GM18868 (cell line): Measurements from ENCODE around the gene ADCK1.
"Not testable (repeated sequence)": the region's sequence is repeated elsewhere in the genome, so short reads cannot be mapped to it uniquely, and the experiment has no call there.

Experiments
- ATAC-seq: cut with Tn5 transposase; IDR thresholded peaks from one replicate; pipeline ENCODE4 v1.9.1; 2021; ENCODE audit warnings: mild to moderate bottlenecking, moderate library complexity; ENCODE audit not compliant: unreplicated experiment

ADCK1 gene, protein sequence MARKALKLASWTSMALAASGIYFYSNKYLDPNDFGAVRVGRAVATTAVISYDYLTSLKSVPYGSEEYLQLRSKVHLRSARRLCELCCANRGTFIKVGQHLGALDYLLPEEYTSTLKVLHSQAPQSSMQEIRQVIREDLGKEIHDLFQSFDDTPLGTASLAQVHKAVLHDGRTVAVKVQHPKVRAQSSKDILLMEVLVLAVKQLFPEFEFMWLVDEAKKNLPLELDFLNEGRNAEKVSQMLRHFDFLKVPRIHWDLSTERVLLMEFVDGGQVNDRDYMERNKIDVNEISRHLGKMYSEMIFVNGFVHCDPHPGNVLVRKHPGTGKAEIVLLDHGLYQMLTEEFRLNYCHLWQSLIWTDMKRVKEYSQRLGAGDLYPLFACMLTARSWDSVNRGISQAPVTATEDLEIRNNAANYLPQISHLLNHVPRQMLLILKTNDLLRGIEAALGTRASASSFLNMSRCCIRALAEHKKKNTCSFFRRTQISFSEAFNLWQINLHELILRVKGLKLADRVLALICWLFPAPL

DNA sequence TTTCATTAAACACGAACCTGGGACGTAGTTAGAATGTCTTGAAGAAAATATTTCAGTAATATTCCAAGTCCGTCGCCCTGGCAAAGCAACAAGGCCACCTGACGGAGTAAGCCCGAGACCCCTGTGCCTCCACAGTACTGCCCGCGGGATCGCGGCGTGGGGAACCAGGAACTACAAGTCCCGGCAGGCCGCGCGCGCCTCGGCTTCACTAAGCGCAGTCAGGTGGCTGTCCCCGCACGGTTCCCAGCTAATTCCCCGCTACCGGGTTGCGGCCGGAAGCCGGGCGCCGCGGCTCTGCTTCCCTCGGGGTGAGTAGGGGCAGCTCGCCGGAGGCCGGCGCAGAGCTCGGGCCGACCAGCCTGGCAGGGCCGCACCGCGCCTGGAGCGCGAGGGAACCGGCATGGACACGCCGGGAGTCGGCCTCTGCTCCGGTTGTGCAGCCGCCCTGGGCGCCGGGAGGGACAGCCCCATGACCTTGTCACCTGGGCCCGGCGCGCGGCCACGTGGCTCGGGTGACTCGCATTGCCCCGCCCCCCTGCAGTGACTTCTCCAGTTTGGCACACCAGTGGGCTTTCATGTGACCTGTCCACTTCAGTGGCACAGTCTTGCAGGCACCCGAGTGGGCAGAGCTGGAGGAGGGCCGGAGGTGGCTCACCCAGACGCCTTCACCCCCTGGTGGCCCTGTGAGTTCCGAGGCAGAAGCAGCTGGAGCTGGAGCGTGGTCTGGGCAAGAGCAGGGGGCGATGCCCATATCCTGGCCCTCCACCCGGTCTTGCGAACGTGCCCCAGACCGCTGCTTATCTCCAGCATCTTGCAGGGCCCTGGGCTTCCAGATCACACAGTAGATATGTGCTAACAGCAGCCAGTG is at the start of gene ADCK1:
Gene ADCK1 (plus strand): TSS at position 247 of the 868 bp plus-strand sequence. CDS start 18,870 bp downstream, outside the sequence.
- peak; percentile 90 for ATAC-seq

GRCh38 chr14:77752266-77752665 is 47.6 kb upstream of the ADCK1 start:
- no peak for ATAC-seq

GRCh38 chr14:77752799-77753516 is 47.0 kb upstream of the ADCK1 start:
- ATAC-seq, result no peak

DNA sequence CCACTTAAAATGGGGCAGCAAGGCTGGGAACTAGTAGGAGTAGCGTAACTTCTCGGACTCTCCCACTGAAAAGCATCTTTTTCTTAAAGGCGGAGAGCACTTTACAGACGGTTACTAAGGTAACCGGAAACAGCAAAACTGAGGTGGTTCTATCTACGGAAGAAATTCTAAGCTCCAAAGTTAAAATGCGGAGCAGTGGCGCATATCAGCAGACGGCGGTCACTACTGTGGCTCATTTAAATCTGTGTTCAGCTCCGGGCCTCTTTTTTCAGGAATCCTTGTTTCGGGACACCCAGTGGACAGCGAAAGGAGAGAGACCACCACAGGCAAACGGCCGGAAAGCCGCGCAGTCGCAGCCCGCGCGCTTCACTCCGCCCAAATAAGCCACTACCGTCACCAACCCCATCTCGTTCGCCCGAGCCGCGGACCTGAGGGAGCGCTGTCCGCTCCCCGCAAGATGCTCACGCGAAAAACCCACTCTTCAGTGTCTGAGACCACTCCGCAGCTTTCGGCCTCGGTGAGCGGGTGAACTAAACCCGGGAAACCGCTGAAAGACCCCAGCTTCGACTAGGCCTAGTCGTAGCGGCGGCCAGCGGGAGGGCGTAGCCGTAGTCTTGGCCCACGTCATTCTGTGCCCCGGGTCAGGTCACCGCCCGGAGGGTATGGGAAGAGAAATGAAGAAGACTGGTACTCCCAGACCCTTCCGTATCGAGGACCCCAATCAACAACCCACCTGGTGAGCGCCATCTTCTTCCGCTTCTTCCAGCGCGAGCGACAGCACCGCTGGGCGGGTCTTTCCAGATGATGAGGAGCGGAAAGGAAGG is 39.3 kb upstream of the ADCK1 start, which contains the start of gene SNW1:
Gene SNW1 (minus strand): TSS at position 776 of the 824 bp plus-strand sequence. CDS start 29 bp downstream, at position 747.
- peak; percentile 93 for ATAC-seq

GRCh38 chr14:77761205-77761931 is 38.5 kb upstream of the ADCK1 start:
- peak; percentile 21 for ATAC-seq

- no peak for ATAC-seq
Observed at GRCh38 chr14:77763316-77763715, 36.6 kb upstream of the ADCK1 start.

DNA sequence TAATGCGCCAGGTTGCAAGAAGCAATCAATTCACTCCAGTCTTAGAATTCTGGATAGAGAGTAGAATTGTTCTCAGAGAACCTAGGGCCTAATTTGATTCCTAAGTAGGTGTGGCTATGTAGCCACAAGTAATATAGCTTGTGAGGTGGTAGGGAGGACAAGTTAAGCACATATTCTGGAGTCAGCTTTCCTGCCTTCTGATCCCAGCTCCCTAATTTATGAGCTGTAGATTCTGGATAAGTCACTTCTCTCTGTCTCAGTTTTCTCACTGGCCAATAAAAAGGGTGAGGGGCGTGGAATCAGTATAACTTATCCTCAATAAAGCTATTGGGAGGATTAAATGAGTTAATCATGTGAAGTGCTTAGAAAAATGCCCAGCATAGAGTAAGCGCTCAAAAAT is 35.9 kb upstream of the ADCK1 start:
- ATAC-seq, result no peak

GRCh38 chr14:77768442-77769069 is 31.4 kb upstream of the ADCK1 start:
- ATAC-seq, result not testable (repeated sequence)

- ATAC-seq, result not testable (repeated sequence)
Observed at GRCh38 chr14:77773966-77774365, 25.9 kb upstream of the ADCK1 start.

GRCh38 chr14:77782202-77782601 is 17.7 kb upstream of the ADCK1 start:
- no peak for ATAC-seq

GRCh38 chr14:77786148-77786547 is 13.8 kb upstream of the ADCK1 start:
- ATAC-seq, result no peak

- ATAC-seq, result no peak
Observed at GRCh38 chr14:77790566-77791224, 9.2 kb upstream of the ADCK1 start.

GRCh38 chr14:77791225-77791600 is 8.7 kb upstream of the ADCK1 start:
- no peak for ATAC-seq

- ATAC-seq, result not testable (repeated sequence)
Observed at GRCh38 chr14:77793255-77793654, 6.7 kb upstream of the ADCK1 start.

GRCh38 chr14:77794357-77794756 is 5.6 kb upstream of the ADCK1 start:
- no peak for ATAC-seq

GRCh38 chr14:77799456-77799855 is 453 bp upstream of the ADCK1 start:
- ATAC-seq, result not testable (repeated sequence)

- no peak for ATAC-seq
Observed at GRCh38 chr14:77800814-77801213, 905 bp downstream of the ADCK1 start.

DNA sequence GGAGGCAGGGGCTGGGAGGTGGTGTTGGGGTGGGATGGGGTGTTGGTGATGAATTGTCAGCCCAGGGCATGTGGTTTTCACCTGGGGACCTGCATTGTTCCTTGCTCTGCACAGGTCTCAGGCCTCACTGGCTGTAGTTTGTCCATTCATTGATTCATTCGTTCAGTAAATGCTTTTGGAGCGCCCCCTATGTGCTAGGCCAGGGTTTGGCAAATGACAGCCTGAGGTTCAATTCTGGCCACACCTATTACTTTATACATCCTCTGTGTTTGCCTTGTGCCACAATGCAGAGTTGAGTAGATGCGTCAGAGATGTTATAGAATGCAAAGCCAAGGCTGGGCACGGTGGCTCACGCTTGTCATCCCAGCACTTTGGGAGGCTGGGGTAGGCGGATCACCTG is 4.7 kb downstream of the ADCK1 start:
- ATAC-seq, result no peak
